ENCODE results near the gene RHOBTB1.

The RHOBTB1 gene

DNA sequence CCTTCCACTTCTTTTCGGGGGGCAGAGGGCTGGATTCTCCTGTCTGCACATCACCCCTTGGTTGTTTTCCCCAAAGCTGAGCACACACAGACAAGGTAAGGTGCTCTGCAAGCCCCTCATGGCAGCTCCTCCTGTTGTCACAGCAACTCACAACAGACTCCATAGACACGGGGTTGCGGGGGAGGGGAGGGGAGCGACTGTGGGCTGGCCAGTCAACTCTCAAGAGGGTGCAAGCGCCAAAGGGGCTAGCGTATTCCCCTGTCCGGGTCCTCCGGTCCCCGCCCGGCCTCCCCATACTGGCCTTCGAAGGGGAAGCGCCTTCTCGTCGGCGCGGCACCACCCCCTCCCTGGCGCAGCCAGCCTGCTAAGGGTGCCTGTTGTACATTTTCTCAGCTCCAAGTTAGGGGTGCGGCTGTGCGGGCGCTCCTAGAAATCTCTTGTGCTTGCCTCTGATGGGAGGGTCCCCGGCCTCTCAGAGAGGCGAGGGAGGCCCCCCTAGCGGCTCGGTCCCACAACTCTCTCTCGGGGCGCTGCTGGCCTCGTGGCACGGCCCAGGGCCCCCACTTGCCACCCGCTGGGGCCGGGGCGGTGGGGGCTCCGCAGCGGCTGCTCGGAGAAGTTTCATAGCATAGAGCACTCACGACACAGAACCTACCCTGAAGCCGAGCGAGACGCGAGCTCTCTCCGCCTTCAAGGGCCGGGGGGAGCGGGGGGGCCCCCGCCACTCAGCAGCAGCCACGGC lies 498 bp downstream of the RHOBTB1 start:
- H3K4me3 ChIP-seq (ENCODE audit: low read depth, low read length) = peak overlapping the region; percentile 81
- no peak for DNase-seq (ENCODE audit: low read depth)

DNA sequence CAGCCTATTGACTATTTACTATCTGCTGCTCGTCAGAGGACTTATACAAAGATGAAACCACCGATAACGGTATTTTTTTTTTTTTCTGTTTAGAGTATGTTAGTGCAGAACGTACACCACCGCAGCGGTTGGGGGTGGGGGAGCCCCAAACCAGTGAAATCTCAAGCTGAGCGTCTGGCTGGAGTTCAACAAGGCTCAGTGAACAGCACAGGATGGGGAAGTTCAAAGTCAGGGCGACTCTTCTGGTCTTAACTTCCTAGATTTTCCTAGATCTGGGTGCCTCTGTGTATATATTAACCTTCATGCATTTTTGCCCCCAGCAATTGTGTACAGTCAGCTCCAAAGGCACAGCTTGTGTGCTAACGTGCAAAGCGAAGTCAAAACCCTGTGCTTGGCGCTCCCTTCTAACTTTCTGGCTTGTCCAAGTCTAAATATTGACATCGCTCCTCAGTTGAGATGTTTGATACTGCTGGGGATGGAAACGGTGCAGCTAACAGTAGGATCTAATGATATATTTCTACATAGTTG lies 1.1 kb downstream of the RHOBTB1 start:
- H3K4me3 ChIP-seq (ENCODE audit: low read depth, low read length) = peak overlapping the region; percentile 81
- DNase-seq (ENCODE audit: low read depth) = no peak

DNA sequence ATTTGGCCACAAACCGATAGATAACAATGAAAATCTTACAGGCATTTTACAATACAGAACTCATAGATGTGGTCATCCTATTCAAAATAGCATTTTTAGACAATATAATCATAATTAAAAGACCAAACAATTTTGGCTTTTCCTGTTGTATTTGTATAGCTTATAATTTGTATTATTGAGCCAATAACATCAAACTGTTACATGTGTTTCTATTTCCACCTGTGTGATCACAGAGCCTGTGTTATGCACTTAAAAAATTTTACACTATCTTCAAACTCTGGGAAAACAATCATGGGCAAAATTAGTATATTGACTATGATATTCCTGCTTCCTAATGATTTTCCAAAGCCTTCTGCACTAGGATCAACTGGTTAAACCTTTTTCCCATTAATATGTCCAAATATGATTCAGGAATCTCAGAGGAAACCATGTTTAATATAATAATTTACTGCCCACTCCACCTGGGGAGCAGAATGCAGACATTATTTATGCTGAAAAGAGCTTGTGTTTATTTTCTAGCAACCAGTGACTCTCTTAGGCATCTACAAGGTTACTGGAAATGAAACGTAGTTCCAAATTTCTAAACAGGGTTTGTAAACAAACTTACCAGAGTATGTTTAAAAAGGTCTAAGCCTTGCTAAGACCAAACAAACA lies 1.7 kb downstream of the RHOBTB1 start:
- peak overlapping the region; percentile 81 for H3K4me3 ChIP-seq (ENCODE audit: low read depth, low read length)
- no peak for DNase-seq (ENCODE audit: low read depth)

DNA sequence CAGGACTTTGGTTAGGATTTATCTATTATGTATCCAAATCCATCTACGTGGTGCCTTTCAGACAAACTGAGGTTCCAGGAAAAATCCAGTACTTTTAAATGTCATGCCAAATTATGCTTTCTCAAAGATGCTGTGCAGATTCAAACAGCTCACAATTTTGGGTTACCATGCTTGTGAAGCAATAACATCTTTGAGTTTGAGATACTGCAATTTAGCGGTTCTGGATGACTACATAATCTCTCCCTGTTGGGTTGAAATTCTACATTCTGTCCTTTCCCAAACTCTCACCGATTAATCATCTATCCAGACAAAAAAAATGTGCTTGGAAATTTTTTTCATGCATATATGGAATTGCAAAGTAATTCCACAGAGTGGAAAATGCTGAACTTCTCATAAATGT lies 3.5 kb downstream of the RHOBTB1 start:
- no peak overlapping the region for H3K4me3 ChIP-seq (ENCODE audit: low read depth, low read length)
- no peak for DNase-seq (ENCODE audit: low read depth)

DNA sequence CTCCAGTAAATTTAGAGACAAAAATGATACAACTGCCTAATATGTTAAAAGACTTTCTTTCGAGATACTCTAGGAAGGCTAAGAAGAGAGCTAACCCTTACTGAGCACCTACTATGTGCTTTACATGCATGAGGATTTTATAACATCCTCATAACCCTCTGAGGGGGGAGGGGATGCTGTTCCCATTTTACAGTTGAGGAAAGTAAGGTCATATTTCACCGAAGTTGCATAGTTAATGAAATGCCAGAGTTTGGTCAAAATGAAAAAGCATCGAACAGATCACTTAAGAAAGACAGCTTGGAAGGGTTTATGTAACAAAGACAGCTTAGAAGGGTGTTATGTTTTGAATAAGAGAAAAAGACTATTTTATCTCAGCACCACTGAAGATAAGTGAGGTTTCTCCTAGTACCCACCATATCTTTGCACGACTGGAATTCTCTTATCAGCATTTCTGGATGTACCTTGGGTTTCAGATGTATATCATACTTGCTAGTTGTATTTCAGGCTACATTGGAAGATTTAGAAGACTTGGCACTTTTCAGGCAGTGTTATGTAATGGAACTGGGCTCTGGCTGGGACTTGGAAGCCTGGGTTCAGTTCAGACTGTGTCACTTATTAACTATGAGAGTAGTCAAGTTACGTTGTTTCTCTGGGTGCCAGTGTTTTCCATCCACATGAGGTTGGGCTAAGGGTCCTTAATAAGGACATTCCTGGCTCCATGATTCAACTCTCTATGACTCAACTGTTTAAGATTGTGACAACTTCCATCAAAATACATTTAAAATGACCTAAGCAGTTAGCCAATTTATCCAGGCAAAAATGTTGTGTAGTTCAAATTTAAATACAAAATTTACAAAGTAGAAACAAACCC lies 6.0 kb downstream of the RHOBTB1 start:
- DNase-seq (ENCODE audit: low read depth) = no peak

DNA sequence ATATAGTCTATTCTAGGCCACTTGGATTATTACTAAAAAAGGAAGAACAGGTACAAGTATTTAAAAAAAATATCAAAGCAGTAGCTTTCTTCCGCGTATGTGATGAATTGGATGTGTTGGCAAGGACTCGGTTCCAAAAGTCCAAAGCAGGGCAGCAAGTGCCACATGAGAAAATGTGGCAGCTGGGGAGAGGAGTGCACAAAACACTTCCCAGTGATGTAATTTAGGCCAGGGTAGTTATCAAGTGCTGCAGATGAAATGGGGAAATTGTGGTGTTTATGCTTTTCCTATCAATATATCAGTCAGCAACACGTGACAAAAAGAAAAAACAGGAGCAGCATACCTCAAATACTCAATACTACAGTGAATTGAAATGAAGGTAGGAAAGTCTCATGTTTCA lies 7.0 kb downstream of the RHOBTB1 start:
- DNase-seq (ENCODE audit: low read depth) = no peak
- no peak overlapping the region for H3K4me3 ChIP-seq (ENCODE audit: low read depth, low read length)

More for the DNA sequence above, 6.0 kb downstream of the RHOBTB1 start:
- no peak overlapping the region for H3K4me3 ChIP-seq (ENCODE audit: low read depth, low read length)

DNA sequence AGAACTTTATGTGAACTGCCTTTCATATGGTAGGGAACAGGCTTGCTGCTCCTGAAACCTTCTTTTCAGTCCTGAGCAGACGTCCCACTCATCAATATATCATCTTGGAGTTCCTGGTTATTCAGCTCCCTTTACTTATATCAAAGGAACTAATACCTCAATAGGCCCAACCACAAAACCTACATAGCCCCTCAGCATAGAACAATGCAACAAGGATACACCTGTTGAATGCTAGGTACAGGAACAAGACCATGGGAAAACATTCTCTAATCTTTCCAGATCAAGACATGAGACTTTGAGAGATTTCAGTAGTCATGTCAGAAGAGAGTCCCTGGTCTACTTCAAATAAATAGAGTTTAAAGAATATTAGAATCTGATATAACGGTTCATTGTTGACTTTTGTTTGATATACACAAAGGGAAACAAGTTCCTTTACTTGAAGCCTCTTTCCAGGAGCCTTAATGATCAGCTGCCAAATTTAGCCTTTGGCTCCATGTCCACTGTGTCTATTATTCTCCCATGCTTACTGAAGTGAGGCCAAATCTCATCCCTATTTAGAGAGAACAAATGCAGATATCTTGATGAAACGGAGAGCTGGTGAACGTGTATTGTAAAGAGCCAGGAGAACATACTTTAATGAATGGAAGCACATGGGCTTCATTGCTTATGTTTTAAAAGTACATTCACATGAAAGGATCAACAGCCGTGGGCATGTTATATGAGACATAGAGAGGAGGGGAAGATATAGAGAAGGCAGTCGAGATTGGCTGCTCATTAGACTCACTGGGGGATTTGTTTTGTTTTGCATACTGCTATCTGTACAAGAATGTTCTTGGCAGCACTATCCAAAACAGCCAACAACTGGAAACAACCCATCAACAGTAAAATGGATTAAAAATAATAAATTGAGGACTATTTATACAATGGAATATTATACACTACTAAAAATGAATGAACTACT lies 9.5 kb downstream of the RHOBTB1 start:
- no peak overlapping the region for H3K4me3 ChIP-seq (ENCODE audit: low read depth, low read length)
- DNase-seq (ENCODE audit: low read depth) = no peak

DNA sequence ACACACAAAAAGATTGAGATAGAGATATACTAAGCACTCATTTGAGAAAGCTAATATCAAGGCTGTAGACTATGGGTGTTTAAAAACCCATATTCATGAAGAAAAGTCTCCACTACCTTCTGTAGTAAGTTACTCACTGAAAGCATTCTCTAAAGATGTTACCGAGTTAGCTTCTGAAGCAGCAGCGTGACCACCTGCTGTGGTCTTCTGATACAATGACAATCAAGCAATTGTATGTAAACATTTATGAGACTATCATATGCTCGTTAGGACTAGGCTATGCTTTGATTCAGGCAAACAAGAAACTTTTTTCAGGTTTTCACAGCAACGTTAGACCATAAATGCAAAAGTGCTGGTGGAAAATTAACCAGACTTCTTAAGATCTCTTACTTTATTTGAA lies 11.2 kb downstream of the RHOBTB1 start:
- no peak for DNase-seq (ENCODE audit: low read depth)
- no peak overlapping the region for H3K4me3 ChIP-seq (ENCODE audit: low read depth, low read length)

DNA sequence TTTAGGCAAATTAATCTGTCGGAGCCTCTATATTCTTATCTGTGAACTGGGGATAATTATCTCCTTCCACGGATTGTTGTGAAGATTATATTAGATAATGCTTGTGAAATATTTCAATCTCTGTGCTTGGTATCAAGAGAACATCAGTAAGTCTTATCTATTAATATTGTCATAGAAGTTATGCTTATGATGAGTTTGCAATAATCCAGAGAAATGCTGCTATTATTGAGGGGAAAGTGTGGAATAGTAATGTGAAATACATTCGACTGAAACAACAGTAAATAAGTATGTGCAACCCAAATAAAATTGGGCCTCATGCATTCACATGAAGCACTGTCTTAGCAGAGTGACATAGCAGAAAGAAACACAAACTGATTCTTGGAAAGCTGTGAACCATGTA lies 13.7 kb downstream of the RHOBTB1 start:
- H3K4me3 ChIP-seq (ENCODE audit: low read depth, low read length) = no peak overlapping the region
- no peak for DNase-seq (ENCODE audit: low read depth)

DNA sequence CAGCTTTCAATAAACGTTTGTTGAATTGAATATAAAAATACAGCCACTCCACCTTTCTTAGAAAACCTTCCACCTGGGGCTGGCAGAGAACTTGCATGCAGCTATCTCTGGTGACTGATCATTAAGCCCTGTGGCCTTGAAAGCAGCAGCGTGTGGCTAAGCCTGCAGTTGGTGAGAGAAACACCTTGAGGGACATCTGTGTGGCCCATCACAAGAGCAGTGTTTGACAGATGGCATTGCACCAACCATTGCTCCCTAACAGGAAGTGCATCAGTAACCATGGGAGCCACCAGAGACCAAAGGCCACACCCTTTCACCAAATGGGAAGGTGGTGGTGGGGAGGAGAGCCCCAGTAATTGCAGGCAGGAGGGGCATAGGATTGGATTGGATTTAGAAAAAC lies 22.4 kb downstream of the RHOBTB1 start:
- no peak overlapping the region for H3K4me3 ChIP-seq (ENCODE audit: low read depth, low read length)
- no peak for DNase-seq (ENCODE audit: low read depth)

DNA sequence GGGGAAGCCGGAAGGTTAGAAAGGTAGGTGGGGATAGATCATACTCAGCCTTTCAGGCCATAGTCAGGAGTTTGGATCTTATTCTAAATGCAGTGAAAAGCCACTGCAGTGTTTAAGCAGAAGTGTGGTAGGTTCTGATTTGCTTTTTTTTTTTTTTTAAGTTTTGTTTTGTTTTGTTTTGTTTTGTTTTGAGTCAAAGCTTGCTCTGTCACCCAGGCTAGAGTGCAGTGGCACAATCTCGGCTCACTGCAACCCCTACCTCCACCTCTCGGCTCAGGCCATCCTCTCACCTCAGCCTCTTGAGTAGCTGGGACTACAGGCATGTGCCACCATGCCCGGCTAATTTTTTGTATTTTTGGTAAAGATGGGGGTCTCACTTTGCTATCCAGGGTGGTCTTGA lies 23.5 kb downstream of the RHOBTB1 start:
- H3K4me3 ChIP-seq (ENCODE audit: low read depth, low read length) = no peak overlapping the region
- no peak for DNase-seq (ENCODE audit: low read depth)

DNA sequence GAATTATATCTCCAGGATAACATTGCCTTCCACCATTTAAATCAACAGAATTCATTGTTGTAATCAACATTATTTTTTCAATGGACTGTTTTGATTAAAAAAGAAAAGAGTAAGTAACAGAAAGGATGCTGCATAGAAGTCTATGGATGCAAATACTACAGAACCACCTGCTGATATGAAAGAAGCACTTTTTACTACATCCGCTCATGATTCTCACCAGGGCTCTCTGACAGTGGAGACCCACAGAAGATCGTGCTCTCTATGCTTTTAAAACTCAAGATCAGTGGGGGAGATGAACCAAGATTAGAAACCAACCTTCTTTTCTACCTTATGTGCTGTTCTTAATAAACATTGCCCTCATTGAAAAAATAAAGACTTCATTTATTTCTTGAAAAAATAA lies 24.4 kb downstream of the RHOBTB1 start:
- DNase-seq (ENCODE audit: low read depth) = no peak

DNA sequence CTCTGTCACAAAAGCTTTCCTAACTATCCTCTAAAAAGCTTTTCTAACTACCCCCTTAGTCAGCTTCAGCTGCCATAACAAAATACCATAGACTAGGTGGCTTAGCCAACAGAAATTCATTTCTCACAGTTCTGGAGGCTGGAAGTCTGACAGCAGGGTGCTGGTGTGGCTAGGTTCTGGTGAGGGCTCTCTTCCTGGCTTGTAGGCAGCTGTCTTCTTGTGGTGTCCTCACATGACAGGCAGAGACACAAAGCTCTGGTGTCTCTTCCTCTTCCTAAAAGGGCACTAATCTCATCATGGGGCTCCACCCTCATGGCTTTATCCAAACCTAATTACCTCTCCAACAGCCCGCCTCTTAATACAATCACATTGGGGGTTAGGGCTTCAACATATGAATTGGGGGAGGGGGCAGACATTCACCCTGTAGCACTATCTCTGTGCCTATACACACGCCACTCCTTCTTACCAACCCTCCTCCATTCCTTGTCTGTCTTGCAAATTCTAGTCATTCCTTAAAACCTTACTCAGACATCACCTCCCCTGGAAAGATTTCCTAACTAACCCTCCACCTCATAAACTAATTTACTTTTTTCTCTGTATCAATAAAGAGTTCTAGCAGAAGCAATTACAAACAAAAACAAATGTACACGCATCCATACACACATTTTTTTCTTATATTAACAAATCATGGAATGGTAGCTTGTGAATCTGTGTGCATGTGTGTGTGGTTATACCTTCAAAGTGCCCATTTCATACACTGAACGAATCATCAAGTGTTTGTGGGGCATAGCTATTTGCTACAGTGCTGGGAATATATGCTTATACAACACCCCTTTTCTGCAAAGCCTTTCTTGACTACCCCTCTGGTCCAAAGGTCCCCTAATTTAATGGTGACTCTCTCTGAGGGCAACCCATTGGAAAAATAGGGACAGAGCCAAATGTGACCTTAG lies 26.4 kb downstream of the RHOBTB1 start:
- no peak overlapping the region for H3K4me3 ChIP-seq (ENCODE audit: low read depth, low read length)
- no peak for DNase-seq (ENCODE audit: low read depth)

More for the DNA sequence above, 24.4 kb downstream of the RHOBTB1 start:
- no peak overlapping the region for H3K4me3 ChIP-seq (ENCODE audit: low read depth, low read length)

DNA sequence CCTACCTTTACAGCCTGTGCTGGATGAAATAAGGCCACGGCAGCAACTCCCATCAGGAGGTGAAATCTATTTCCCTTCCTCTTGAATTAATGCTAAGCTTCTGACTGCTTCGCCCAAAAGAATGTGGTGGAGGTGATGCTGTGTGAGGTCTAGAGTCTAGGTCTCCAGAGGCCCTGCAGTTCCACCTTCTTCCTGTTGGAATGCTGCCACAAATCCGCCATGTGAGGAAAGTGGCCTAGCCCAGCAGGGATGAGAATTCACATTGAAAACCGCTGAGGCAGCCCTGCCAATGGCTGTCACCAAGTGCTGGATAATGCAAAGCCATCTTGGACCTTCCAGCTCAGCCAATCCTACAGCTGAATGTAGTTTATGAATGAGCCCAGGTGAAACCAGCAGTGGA lies 28.0 kb downstream of the RHOBTB1 start:
- DNase-seq (ENCODE audit: low read depth) = no peak

DNA sequence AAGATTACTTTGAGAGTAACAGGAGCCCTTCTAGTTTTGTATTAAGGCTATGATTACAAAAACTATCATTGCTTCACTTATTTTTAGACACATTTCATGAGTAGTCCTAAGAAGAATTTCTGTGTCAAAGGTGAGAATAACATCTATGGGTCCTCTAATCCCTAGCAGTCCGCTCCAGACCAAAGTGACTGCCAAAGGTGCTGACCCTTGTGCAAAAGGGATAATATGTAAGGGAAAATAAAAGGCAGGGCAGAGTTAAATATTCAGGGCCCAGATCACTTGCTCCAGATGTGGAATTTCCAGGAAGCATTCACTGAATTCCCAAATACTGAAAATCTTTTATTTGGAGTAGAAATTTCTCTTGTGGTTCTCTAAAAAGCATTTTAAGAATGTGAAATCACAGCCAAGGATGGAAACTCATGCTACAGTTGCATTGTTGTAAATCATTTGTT lies 29.3 kb downstream of the RHOBTB1 start:
- peak; percentile 85 for DNase-seq (ENCODE audit: low read depth)
- H3K4me3 ChIP-seq (ENCODE audit: low read depth, low read length) = no peak overlapping the region

More for the DNA sequence above, 28.0 kb downstream of the RHOBTB1 start:
- no peak overlapping the region for H3K4me3 ChIP-seq (ENCODE audit: low read depth, low read length)

DNA sequence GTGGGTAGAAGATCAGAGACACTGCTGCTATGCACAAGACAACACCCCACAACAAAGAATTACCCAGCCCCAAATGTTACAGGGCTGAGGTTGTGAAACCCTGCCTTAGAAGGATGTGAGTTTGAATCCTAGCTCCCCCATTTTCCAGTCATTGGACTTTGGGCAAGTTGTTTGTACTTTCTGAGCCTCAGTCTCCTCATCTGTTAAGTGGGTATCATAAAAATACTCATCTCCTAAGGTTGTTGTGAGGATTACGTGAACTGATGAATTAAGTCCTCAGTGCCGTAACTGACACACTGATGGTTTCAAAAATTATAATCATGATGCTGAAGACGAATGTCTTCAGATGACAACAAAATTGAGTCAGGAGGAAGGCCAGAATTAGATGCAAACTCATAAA lies 30.3 kb downstream of the RHOBTB1 start:
- DNase-seq (ENCODE audit: low read depth) = no peak
- H3K4me3 ChIP-seq (ENCODE audit: low read depth, low read length) = no peak overlapping the region

DNA sequence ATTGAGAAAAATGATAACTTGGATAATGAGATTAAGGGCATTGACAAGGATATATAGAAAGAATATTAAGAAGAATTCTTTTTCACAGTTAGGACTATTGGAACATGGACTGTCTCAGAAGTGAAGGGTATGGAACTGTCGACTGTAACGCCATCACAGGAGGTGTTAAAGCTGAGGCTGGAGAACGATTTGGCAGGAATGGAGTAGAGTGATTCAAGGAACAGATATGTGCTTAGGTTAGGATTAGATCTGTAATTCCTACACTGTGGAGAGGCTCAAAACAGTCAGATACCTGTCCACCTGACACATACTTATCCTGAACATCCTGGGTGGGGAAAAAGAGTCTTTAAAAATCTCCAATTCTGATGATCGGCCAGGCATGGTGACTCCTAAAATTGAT lies 30.9 kb downstream of the RHOBTB1 start:
- H3K4me3 ChIP-seq (ENCODE audit: low read depth, low read length) = no peak overlapping the region
- DNase-seq (ENCODE audit: low read depth) = no peak

DNA sequence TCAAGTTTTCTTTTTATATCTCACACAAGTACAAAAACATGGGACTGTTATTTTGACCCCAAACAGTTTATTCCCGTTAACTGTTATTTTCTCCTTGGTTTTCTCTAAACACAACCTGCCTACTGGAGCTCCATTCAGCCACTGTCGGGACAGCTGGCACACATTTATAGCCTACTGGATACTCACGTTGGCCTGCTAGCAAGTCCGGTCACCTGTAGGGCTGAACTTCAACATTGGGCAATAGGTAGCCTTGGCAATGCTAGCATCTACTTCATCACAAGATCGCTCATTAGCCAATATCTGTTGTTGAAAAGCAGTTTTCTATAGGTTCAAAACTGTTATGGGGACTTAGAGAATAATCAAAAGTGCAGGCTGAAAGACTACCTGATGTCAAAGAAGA lies 32.3 kb downstream of the RHOBTB1 start:
- H3K4me3 ChIP-seq (ENCODE audit: low read depth, low read length) = no peak overlapping the region
- DNase-seq (ENCODE audit: low read depth) = no peak

Measured in skeletal muscle cell (primary cell).